K562 (cell line): ENCODE measurements around the gene TMEM39B. TPM values are rescaled to one million over a fixed set of nuclear protein-coding genes. Genes with fewer than 3 reads are reported as not detected.
A peak's percentile ranks its signal among the peaks of the same experiment; 100 is the strongest.

Experiments used
- CLOCK ChIP-seq: fragments of 250-450 bp; sonication (Bioruptor Pico); IDR thresholded peaks from 2 replicates; pipeline ENCODE4 v1.4.0; 2020; ENCODE audit warnings: mild to moderate bottlenecking, moderate library complexity, borderline replicate concordance
- FOXM1 ChIP-seq, 2 experiments: fragments of 450-650 bp in 1 of 2; sonication (generic) in 1 of 2; formaldehyde crosslinking in 1 of 2; IDR thresholded peaks; 2 replicates each; pipeline versions ENCODE4 v1.6.1 to v1.9.0; 2017 to 2022; ENCODE audit warnings: low read depth in 2 of 2, mild to moderate bottlenecking in 2 of 2, missing genetic modification reagents in 1 of 2, moderate library complexity in 1 of 2
- HMG20A ChIP-seq: fragments of 450-650 bp; formaldehyde crosslinking; conservative IDR thresholded peaks from 2 replicates; pipeline ENCODE4 v1.4.0; 2020; ENCODE audit warnings: mild to moderate bottlenecking, mixed read lengths
- POLR2AphosphoS5 ChIP-seq: IDR thresholded peaks from 2 replicates; pipeline ENCODE4 v1.6.1; 2011; ENCODE audit warnings: mild to moderate bottlenecking, low read depth, low read length, moderate library complexity; ENCODE audit not compliant: control insufficient read depth, insufficient read depth
- POLR2H ChIP-seq: IDR thresholded peaks from 2 replicates; pipeline ENCODE4 v1.6.1; 2016; ENCODE audit warnings: missing genetic modification characterization, low read depth, mild to moderate bottlenecking, control low read depth, missing compliant biosample characterization, moderate library complexity
- RBM17 ChIP-seq: fragments of 200-400 bp; formaldehyde crosslinking; IDR thresholded peaks from 2 replicates; pipeline ENCODE4 v1.6.1; 2017; ENCODE audit warnings: low read depth, mild to moderate bottlenecking, low read length, borderline replicate concordance
- SLC30A9 ChIP-seq: fragments of 250-450 bp; sonication (Bioruptor Pico); IDR thresholded peaks from 2 replicates; pipeline ENCODE4 v1.8.0; 2022; ENCODE audit warnings: mild to moderate bottlenecking, moderate library complexity
- SRSF3 ChIP-seq: fragments of 200-400 bp; formaldehyde crosslinking; IDR thresholded peaks from 2 replicates; pipeline ENCODE4 v1.6.1; 2016; ENCODE audit warnings: mild to moderate bottlenecking, low read length, moderate library complexity; ENCODE audit not compliant: insufficient read depth
- USF1 ChIP-seq: sonication (generic); formaldehyde crosslinking; IDR thresholded peaks from 2 replicates; pipeline ENCODE4 v1.9.0; 2022; ENCODE audit warnings: mild to moderate bottlenecking, missing genetic modification reagents
- ZFP36 ChIP-seq: fragments of 150-350 bp; IDR thresholded peaks from 2 replicates; pipeline ENCODE4 v1.6.1; 2018; ENCODE audit warnings: low read length, low read depth; ENCODE audit not compliant: partially characterized antibody
- ZNF263 ChIP-seq: sonication (generic); formaldehyde crosslinking; IDR thresholded peaks from 2 replicates; pipeline ENCODE4 v1.8.0; 2022; ENCODE audit warnings: mild to moderate bottlenecking, missing genetic modification reagents, borderline replicate concordance
- ZNF384 ChIP-seq: IDR thresholded peaks from 2 replicates; pipeline ENCODE4 v1.6.1; 2012; ENCODE audit warnings: low read depth, low read length, improper control_type of control experiment
- ZNF764 ChIP-seq: fragments of 250-450 bp; sonication (Bioruptor Pico); IDR thresholded peaks from 2 replicates; pipeline ENCODE4 v1.4.0; 2020; ENCODE audit warnings: low read depth, mild to moderate bottlenecking, moderate library complexity
- polyA plus RNA-seq, 8 experiments: library from polyadenylated mRNA; depleted of rRNA in 4 of 8; stranded (reverse) in 5 of 8; unstranded in 3 of 8; fragments of >200 nt; fragmentation: Nextera tagmentation in 2 of 8; fragmentation: Illumina TruSeq in 1 of 8; extraction: Ambion mirVana in 2 of 8; extraction: Trizol in 1 of 8; gene quantifications; 2 replicates each; pipeline versions ENCODE4 v1.2.1 to v1.2.3, GENCODE V29; 2011 to 2014; ENCODE audit warnings: inconsistent platforms in 1 of 8, missing spikeins in 1 of 8
- total RNA-seq, 7 experiments: library from RNA; depleted of rRNA in 6 of 7; stranded (reverse); fragments of >200 nt in 6 of 7; fragmentation: Illumina TruSeq in 2 of 7; extraction: Trizol in 2 of 7; gene quantifications; 2 replicates each; pipeline versions ENCODE4 v1.2.1 to v1.2.3, GENCODE V29; 2011 to 2021; ENCODE audit warnings: low replicate concordance in 1 of 7
- TF ChIP-seq, protein P1 (sequence below): fragments of 200-800 bp; sonication (Bioruptor generic); IDR thresholded peaks from 2 replicates; pipeline ENCODE4 v1.6.1; 2017; ENCODE audit warnings: missing genetic modification characterization, missing compliant biosample characterization
- TF ChIP-seq, protein P2 (sequence below): sonication (generic); formaldehyde crosslinking; IDR thresholded peaks from 2 replicates; pipeline ENCODE4 v1.8.0; 2022; ENCODE audit warnings: missing genetic modification reagents, mild to moderate bottlenecking, moderate library complexity, borderline replicate concordance
- TF ChIP-seq, protein P3 (sequence below): IDR thresholded peaks from 3 replicates; pipeline ENCODE4 v1.6.1; 2011; ENCODE audit warnings: borderline replicate concordance, mild to moderate bottlenecking, moderate library complexity; ENCODE audit not compliant: insufficient read length; ENCODE audit errors: extremely low read depth

Gene TMEM39B
- total and polyA plus RNA-seq, 9 of the 15 experiments (the other 6 are each of a cell fraction or from before 2014, with no cell fraction given) = 0.92 to 28.5 (median 9.7) TPM

GRCh38 chr1:32127409-32128198 lies 54.9 kb downstream of the TMEM39B start (continued):
- peak; percentile 58; the same call in 1 of the 2 replicates for TF ChIP-seq POLR2AphosphoS5
- no peak for TF ChIP-seq SLC30A9
- TF ChIP-seq RBM17 = no peak
- no peak for TF ChIP-seq HMG20A (CRISPR knock-in tag)
- TF ChIP-seq USF1 = no peak
- TF ChIP-seq ZNF384 = 0 out of 2 replicates have a peak, but pooled peaks have one; percentile 38
- 0 out of 2 replicates have a peak, but pooled peaks have one; percentile 37 for TF ChIP-seq POLR2H
- peak; percentile 79 for TF ChIP-seq FOXM1 (IDR thresholded peaks at IDR 0.05; ENCODE audit: low read depth)
- TF ChIP-seq FOXM1 (CRISPR knock-in tag; IDR thresholded peaks at IDR 0.05; ENCODE audit: low read depth) = no peak
- TF ChIP-seq, protein P1, sequence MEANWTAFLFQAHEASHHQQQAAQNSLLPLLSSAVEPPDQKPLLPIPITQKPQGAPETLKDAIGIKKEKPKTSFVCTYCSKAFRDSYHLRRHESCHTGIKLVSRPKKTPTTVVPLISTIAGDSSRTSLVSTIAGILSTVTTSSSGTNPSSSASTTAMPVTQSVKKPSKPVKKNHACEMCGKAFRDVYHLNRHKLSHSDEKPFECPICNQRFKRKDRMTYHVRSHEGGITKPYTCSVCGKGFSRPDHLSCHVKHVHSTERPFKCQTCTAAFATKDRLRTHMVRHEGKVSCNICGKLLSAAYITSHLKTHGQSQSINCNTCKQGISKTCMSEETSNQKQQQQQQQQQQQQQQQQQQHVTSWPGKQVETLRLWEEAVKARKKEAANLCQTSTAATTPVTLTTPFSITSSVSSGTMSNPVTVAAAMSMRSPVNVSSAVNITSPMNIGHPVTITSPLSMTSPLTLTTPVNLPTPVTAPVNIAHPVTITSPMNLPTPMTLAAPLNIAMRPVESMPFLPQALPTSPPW (CRISPR knock-in tag) = no peak
- TF ChIP-seq ZNF764 (CRISPR knock-in tag) = no peak
- no peak for TF ChIP-seq ZNF263 (CRISPR knock-in tag)
- no peak for TF ChIP-seq CLOCK (CRISPR knock-in tag)
- no peak for TF ChIP-seq ZFP36
- no peak for TF ChIP-seq SRSF3
- TF ChIP-seq, protein P2, sequence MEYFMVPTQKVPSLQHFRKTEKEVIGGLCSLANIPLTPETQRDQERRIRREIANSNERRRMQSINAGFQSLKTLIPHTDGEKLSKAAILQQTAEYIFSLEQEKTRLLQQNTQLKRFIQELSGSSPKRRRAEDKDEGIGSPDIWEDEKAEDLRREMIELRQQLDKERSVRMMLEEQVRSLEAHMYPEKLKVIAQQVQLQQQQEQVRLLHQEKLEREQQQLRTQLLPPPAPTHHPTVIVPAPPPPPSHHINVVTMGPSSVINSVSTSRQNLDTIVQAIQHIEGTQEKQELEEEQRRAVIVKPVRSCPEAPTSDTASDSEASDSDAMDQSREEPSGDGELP (CRISPR knock-in tag) = no peak
- TF ChIP-seq, protein P3, sequence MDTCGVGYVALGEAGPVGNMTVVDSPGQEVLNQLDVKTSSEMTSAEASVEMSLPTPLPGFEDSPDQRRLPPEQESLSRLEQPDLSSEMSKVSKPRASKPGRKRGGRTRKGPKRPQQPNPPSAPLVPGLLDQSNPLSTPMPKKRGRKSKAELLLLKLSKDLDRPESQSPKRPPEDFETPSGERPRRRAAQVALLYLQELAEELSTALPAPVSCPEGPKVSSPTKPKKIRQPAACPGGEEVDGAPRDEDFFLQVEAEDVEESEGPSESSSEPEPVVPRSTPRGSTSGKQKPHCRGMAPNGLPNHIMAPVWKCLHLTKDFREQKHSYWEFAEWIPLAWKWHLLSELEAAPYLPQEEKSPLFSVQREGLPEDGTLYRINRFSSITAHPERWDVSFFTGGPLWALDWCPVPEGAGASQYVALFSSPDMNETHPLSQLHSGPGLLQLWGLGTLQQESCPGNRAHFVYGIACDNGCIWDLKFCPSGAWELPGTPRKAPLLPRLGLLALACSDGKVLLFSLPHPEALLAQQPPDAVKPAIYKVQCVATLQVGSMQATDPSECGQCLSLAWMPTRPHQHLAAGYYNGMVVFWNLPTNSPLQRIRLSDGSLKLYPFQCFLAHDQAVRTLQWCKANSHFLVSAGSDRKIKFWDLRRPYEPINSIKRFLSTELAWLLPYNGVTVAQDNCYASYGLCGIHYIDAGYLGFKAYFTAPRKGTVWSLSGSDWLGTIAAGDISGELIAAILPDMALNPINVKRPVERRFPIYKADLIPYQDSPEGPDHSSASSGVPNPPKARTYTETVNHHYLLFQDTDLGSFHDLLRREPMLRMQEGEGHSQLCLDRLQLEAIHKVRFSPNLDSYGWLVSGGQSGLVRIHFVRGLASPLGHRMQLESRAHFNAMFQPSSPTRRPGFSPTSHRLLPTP = no peak
